Panc1 (cell line): ENCODE measurements around the gene SNRNP27.

Source experiments
- POLR2AphosphoS5 ChIP-seq: IDR thresholded peaks from 2 replicates; pipeline ENCODE4 v1.6.1; 2012; ENCODE audit warnings: mild to moderate bottlenecking, low read depth, low read length, moderate library complexity
- TCF7L2 ChIP-seq: IDR thresholded peaks from 2 replicates; pipeline ENCODE4 v1.6.1; 2011; ENCODE audit warnings: mild to moderate bottlenecking, low read depth, low read length, inconsistent platforms
- TF ChIP-seq, protein P1 (sequence below): fragments of 450-650 bp; IDR thresholded peaks from 2 replicates; pipeline ENCODE4 v1.5.1; 2017; ENCODE audit warnings: mild to moderate bottlenecking

DNA sequence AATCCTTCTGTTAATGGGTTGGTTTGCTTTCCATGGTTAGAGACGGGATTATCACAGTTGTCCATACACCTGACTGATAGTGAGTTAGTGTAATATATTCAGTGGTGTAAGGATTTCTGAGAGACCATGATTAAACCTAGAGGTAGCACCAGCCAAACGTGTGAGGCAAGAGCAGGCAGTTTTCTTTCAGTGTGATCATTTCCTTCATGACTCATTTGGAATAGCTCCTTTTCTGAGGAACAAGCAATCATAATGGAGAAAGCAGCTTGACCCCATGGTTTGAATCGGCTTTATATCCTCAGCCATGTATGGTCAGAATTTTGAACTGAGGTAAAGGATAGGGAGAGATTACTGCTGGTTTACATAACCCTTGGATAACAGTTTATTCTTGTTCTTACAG lies 24.1 kb downstream of the SNRNP27 start:
- TF ChIP-seq POLR2AphosphoS5 (no peak), TCF7L2 (no peak)
- TF ChIP-seq, protein P1, sequence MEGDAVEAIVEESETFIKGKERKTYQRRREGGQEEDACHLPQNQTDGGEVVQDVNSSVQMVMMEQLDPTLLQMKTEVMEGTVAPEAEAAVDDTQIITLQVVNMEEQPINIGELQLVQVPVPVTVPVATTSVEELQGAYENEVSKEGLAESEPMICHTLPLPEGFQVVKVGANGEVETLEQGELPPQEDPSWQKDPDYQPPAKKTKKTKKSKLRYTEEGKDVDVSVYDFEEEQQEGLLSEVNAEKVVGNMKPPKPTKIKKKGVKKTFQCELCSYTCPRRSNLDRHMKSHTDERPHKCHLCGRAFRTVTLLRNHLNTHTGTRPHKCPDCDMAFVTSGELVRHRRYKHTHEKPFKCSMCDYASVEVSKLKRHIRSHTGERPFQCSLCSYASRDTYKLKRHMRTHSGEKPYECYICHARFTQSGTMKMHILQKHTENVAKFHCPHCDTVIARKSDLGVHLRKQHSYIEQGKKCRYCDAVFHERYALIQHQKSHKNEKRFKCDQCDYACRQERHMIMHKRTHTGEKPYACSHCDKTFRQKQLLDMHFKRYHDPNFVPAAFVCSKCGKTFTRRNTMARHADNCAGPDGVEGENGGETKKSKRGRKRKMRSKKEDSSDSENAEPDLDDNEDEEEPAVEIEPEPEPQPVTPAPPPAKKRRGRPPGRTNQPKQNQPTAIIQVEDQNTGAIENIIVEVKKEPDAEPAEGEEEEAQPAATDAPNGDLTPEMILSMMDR, result no peak
